ENCODE results near the gene PRKCE. TPM values are rescaled to one million over a fixed set of nuclear protein-coding genes. Genes with fewer than 3 reads are reported as not detected.

The PRKCE gene
- total and polyA plus RNA-seq, 3 donors from 2014 or later, result 27.4 to 35.8 (median 33.1) TPM

GRCh38 chr2:46122318-46122976 lies 471.0 kb downstream of the PRKCE start:
- Histone ChIP-seq H3K4me1 (no peaks in the 10 kb centered on the region), H3K27ac (no peak overlapping the region), H3K36me3 (ENCODE audit: low read depth, missing control alignments) (no peaks in the 10 kb centered on the region), H3K9me3 (no peaks in the 10 kb centered on the region), H3K4me3 (no peak overlapping the region), H3K27me3 (no peaks in the 10 kb centered on the region)
- DNase-seq, result no peak
- WGBS, 2 donors, result 95% methylated on average over 5 of the region's 5 CpGs
- TF ChIP-seq CTCF (IDR thresholded peaks at IDR 0.05) (no peak), POLR2A (IDR thresholded peaks at IDR 0.05) (no peak)
- intact Hi-C loops (cut with DNase I; ENCODE audit: low total_unique reads), result no loop called here

GRCh38 chr2:46123013-46123412 lies 471.5 kb downstream of the PRKCE start:
- intact Hi-C loops (cut with DNase I; ENCODE audit: low total_unique reads), result no loop called here
- no peaks in the 10 kb centered on the region for H3K4me1 ChIP-seq
- H3K9me3 ChIP-seq, result no peaks in the 10 kb centered on the region
- DNase-seq, result no peak
- TF ChIP-seq POLR2A (IDR thresholded peaks at IDR 0.05) (no peak), CTCF (IDR thresholded peaks at IDR 0.05) (no peak)
- no peaks in the 10 kb centered on the region for H3K36me3 ChIP-seq (ENCODE audit: low read depth, missing control alignments)
- no peaks in the 10 kb centered on the region for H3K27me3 ChIP-seq
- H3K4me3 ChIP-seq, result no peak overlapping the region
- no peak overlapping the region for H3K27ac ChIP-seq

- Histone ChIP-seq H3K27ac (no peak overlapping the region), H3K27me3 (no peaks in the 10 kb centered on the region), H3K4me3 (no peak overlapping the region), H3K4me1 (no peaks in the 10 kb centered on the region), H3K36me3 (ENCODE audit: low read depth, missing control alignments) (no peaks in the 10 kb centered on the region), H3K9me3 (no peaks in the 10 kb centered on the region)
- no peak for TF ChIP-seq POLR2A (IDR thresholded peaks at IDR 0.05)
- TF ChIP-seq CTCF (IDR thresholded peaks at IDR 0.05), result no peak
- intact Hi-C loops (cut with DNase I; ENCODE audit: low total_unique reads), result no loop called here
- no peak for DNase-seq
- 90 to 98% methylated on average over 4 of the region's 4 CpGs for WGBS, 2 donors
Measured at GRCh38 chr2:46125798-46126197, 474.3 kb downstream of the PRKCE start.

- H3K4me1 ChIP-seq, result no peaks in the 10 kb centered on the region
- H3K4me3 ChIP-seq, result no peak overlapping the region
- 79 to 91% methylated on average over 4 of the region's 4 CpGs for WGBS, 2 donors
- TF ChIP-seq CTCF (IDR thresholded peaks at IDR 0.05) (no peak), POLR2A (IDR thresholded peaks at IDR 0.05) (no peak)
- H3K9me3 ChIP-seq, result no peaks in the 10 kb centered on the region
- no peaks in the 10 kb centered on the region for H3K27me3 ChIP-seq
- intact Hi-C loops (cut with DNase I; ENCODE audit: low total_unique reads), result no loop called here
- H3K36me3 ChIP-seq (ENCODE audit: low read depth, missing control alignments), result no peaks in the 10 kb centered on the region
- no peak overlapping the region for H3K27ac ChIP-seq
- DNase-seq, result no peak
Measured at GRCh38 chr2:46126571-46126970, 475.1 kb downstream of the PRKCE start.

GRCh38 chr2:46127176-46127575 lies 475.7 kb downstream of the PRKCE start:
- intact Hi-C loops (cut with DNase I; ENCODE audit: low total_unique reads), result no loop called here
- no peak for DNase-seq
- Histone ChIP-seq H3K4me3 (no peak overlapping the region), H3K9me3 (no peaks in the 10 kb centered on the region), H3K36me3 (ENCODE audit: low read depth, missing control alignments) (no peaks in the 10 kb centered on the region), H3K27me3 (no peaks in the 10 kb centered on the region), H3K27ac (no peak overlapping the region), H3K4me1 (no peaks in the 10 kb centered on the region)
- WGBS, 2 donors, result 88 to 90% methylated on average over 3 of the region's 3 CpGs
- no peak for TF ChIP-seq CTCF (IDR thresholded peaks at IDR 0.05)
- no peak for TF ChIP-seq POLR2A (IDR thresholded peaks at IDR 0.05)
